PC-3 (cell line): Measurements from ENCODE around the gene LGMN.

ENCODE experiments used
- EZH2 ChIP-seq: fragments of 300-600 bp; sonication (generic); IDR thresholded peaks from one replicate; pipeline ENCODE4 v1.6.1; 2017; ENCODE audit warnings: antibody characterized with exemption, mild to moderate bottlenecking, low read length; ENCODE audit not compliant: unreplicated experiment
- EZH2phosphoT487 ChIP-seq: fragments of 300-600 bp; sonication (generic); IDR thresholded peaks from 2 replicates; pipeline ENCODE4 v1.6.1; 2018; ENCODE audit warnings: mild to moderate bottlenecking, antibody characterized with exemption, low read length, borderline replicate concordance
- TF ChIP-seq, protein P1 (sequence below): fragments of 300-600 bp; sonication (generic); conservative IDR thresholded peaks from 2 replicates; pipeline ENCODE4 v1.5.1; 2017; ENCODE audit warnings: antibody characterized with exemption, low read depth, mild to moderate bottlenecking, low read length

DNA sequence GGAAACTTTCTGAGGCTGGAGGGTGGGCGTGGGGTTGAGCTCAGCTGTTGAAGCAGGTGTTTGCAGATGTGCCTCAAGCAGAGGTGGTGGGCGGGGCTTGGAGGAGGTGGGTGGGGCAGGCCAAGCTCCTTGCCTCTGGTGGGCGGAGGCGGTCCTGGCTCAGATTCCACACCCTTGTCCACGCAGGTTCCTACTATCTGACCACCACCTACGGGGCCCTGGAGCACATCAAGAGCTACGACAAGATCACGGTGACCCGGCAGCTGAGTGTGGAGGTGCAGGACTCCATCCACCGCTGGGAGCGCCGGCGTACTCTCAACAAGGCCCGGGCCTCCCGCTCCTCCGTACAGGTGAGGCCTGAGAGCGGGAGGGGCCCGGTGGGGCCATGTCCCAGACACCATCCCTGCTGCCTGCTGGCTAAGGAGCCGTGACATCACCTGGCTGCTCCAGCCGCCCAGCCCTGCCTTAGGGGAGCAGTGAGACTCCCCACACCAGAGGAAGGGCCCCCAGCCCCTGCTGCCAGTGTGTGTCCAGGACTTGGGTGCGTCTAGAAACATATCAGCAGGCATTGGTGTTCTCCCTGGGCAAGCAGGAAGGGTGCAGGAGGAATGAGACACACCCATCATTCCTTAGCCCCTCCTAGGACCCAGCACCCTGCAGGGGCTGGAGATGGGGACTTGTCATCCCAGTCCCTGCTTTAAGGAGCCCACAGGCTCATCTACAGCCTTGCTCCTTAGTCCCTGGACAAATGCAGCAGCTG lies 63.4 kb downstream of the LGMN start:
- TF ChIP-seq, protein P1, sequence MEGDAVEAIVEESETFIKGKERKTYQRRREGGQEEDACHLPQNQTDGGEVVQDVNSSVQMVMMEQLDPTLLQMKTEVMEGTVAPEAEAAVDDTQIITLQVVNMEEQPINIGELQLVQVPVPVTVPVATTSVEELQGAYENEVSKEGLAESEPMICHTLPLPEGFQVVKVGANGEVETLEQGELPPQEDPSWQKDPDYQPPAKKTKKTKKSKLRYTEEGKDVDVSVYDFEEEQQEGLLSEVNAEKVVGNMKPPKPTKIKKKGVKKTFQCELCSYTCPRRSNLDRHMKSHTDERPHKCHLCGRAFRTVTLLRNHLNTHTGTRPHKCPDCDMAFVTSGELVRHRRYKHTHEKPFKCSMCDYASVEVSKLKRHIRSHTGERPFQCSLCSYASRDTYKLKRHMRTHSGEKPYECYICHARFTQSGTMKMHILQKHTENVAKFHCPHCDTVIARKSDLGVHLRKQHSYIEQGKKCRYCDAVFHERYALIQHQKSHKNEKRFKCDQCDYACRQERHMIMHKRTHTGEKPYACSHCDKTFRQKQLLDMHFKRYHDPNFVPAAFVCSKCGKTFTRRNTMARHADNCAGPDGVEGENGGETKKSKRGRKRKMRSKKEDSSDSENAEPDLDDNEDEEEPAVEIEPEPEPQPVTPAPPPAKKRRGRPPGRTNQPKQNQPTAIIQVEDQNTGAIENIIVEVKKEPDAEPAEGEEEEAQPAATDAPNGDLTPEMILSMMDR = no peak
- TF ChIP-seq EZH2phosphoT487 = no peak
- TF ChIP-seq EZH2 = no peak
